Vagina (tissue), 2 donors: ENCODE measurements around the gene DPF3. TPM values are rescaled to one million over a fixed set of nuclear protein-coding genes. Genes with fewer than 3 reads are reported as not detected.

ENCODE experiments used
- DNase-seq, 2 donors: peaks; one replicate each; pipeline ENCODE4 v3.0.0-alpha.2; 2017; ENCODE audit errors: extremely low spot score in 2 of 2
- H3K27ac ChIP-seq: fragments of 200-600 bp; sonication (generic); one replicate; pipeline ENCODE4 v1.5.1; 2019
- H3K27me3 ChIP-seq: fragments of 200-600 bp; sonication (generic); one replicate; pipeline ENCODE4 v1.5.1; 2019
- H3K36me3 ChIP-seq, 2 donors: fragments of 200-600 bp; sonication (generic); one replicate each; pipeline ENCODE4 v1.5.1; 2017 to 2019
- H3K4me1 ChIP-seq: fragments of 200-600 bp; sonication (generic); one replicate; pipeline ENCODE4 v1.5.1; 2019
- H3K4me3 ChIP-seq, 2 donors: fragments of 200-600 bp; sonication (generic); 1 replicate in 1 of 2; 2 replicates in 1 of 2; pipeline ENCODE4 v1.5.1; 2016 to 2019
- H3K9me3 ChIP-seq: fragments of 200-600 bp; sonication (generic); one replicate; pipeline ENCODE4 v1.5.1; 2019
- POLR2A ChIP-seq, 2 donors: fragments of 450-650 bp; IDR thresholded peaks; one replicate each; pipeline ENCODE4 v1.6.1; 2017; ENCODE audit warnings: antibody characterized with exemption in 2 of 2, mild to moderate bottlenecking in 2 of 2, moderate library complexity in 2 of 2
- POLR2AphosphoS5 ChIP-seq, 2 donors: sonication (generic); formaldehyde crosslinking; IDR thresholded peaks; one replicate each; pipeline ENCODE4 v1.9.0; 2017; ENCODE audit warnings: antibody characterized with exemption in 2 of 2, mild to moderate bottlenecking in 2 of 2, low read depth in 1 of 2; ENCODE audit not compliant: insufficient read depth in 1 of 2
- intact Hi-C: fragments of 100-400 bp; cut with DNase I; formaldehyde crosslinking; loops from one replicate; pipeline ENCODE4 v1.15.1; 2023
- total RNA-seq: library from RNA; depleted of rRNA; stranded (reverse); fragments of >200 nt; gene quantifications from one replicate; pipeline ENCODE4 v1.2.3, GENCODE V29; 2016
- TF ChIP-seq, protein P1 (sequence below), 3 experiments: fragments of 450-650 bp in 2 of 3; fragments of 200-600 bp in 1 of 3; sonication (generic) in 1 of 3; IDR thresholded peaks; one replicate each; pipeline ENCODE4 v1.5.1; 2017 to 2019; ENCODE audit warnings: antibody characterized with exemption in 3 of 3, mild to moderate bottlenecking in 2 of 3, moderate library complexity in 2 of 3

Gene DPF3
- total RNA-seq, 1 donor from 2014 or later: not detected

DNA sequence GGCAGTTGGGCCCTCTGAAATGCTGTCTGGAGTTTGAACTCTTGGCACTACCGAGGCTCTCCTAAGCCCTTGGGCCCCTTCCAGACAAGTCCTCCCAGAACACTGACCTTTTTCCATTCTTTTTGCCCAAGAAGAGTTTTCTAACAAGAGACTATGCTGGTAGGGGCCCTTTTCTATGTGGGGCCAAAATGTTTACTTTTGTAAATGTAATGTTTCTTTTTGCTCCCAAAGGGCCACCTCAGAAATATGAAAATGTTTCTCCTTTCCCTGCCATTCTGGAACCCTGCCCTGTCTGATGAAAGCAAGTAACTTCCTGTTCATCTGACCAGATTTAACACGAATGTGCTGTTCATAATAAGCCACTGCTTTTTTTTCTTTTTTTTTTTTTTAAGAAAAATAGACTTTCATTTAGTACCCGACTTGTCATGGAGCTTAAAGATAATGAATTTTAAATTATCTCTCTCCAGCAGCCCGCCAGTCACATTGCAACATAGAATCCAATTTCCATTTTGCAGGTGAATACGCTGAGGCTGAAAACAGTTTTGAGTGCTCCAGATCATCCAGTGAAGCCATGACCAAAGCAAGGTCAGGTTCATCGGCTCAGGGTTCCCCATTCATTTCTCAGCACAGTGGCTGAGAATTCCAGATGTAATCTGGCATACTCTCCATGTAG is 169.9 kb downstream of the DPF3 start:
- H3K36me3 ChIP-seq: no peaks in the 10 kb centered on the region
- H3K4me1 ChIP-seq: no peaks in the 10 kb centered on the region
- no peak for DNase-seq
- H3K27ac ChIP-seq: no peak overlapping the region
- no peaks in the 10 kb centered on the region for H3K27me3 ChIP-seq
- intact Hi-C loops: no loop called here
- no peak overlapping the region for H3K4me3 ChIP-seq
- TF ChIP-seq POLR2AphosphoS5 (IDR thresholded peaks at IDR 0.05; ENCODE audit: insufficient read depth in 1 of 2, low read depth in 1 of 2) (no peak), POLR2A (IDR thresholded peaks at IDR 0.05) (no peak)
- TF ChIP-seq, protein P1, sequence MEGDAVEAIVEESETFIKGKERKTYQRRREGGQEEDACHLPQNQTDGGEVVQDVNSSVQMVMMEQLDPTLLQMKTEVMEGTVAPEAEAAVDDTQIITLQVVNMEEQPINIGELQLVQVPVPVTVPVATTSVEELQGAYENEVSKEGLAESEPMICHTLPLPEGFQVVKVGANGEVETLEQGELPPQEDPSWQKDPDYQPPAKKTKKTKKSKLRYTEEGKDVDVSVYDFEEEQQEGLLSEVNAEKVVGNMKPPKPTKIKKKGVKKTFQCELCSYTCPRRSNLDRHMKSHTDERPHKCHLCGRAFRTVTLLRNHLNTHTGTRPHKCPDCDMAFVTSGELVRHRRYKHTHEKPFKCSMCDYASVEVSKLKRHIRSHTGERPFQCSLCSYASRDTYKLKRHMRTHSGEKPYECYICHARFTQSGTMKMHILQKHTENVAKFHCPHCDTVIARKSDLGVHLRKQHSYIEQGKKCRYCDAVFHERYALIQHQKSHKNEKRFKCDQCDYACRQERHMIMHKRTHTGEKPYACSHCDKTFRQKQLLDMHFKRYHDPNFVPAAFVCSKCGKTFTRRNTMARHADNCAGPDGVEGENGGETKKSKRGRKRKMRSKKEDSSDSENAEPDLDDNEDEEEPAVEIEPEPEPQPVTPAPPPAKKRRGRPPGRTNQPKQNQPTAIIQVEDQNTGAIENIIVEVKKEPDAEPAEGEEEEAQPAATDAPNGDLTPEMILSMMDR (IDR thresholded peaks at IDR 0.05): no peak
- H3K9me3 ChIP-seq: no peaks in the 10 kb centered on the region

GRCh38 chr14:72722201-72722785 is 171.6 kb downstream of the DPF3 start:
- DNase-seq: no peak
- no peaks in the 10 kb centered on the region for H3K27me3 ChIP-seq
- no peaks in the 10 kb centered on the region for H3K36me3 ChIP-seq
- H3K9me3 ChIP-seq: no peaks in the 10 kb centered on the region
- no peak overlapping the region for H3K4me3 ChIP-seq
- no peak overlapping the region for H3K27ac ChIP-seq
- intact Hi-C loops: no loop called here
- no peaks in the 10 kb centered on the region for H3K4me1 ChIP-seq
- TF ChIP-seq POLR2AphosphoS5 (IDR thresholded peaks at IDR 0.05; ENCODE audit: insufficient read depth in 1 of 2, low read depth in 1 of 2) (no peak), POLR2A (IDR thresholded peaks at IDR 0.05) (no peak)
- TF ChIP-seq, protein P1 (IDR thresholded peaks at IDR 0.05): no peak

- intact Hi-C loops: no loop called here
- H3K36me3 ChIP-seq: no peaks in the 10 kb centered on the region
Observed at GRCh38 chr14:72721083-72721482, 172.8 kb downstream of the DPF3 start.

DNA sequence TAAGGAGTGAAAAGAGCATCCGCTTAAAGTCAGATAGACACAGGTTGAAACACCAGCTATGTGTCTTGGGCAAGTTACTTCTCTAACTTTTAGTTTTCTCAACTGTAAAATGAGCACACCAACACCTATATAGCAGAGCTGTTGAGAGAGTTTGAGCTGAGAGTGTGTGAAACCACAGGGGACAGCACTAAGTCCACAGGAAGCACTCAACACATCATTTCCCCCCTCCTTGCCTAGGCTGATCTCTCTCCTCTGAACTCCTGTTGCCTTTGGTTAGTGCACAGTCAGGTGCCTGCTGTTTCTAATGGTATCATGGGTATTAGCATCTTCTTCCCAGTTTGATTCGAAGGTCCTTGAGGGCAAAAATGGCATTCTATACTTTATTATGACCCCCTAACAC is 176.7 kb downstream of the DPF3 start:
- Histone ChIP-seq H3K4me3 (no peak overlapping the region), H3K27me3 (no peaks in the 10 kb centered on the region), H3K4me1 (no peaks in the 10 kb centered on the region), H3K9me3 (no peaks in the 10 kb centered on the region), H3K27ac (no peak overlapping the region), H3K36me3 (no peaks in the 10 kb centered on the region)
- TF ChIP-seq POLR2AphosphoS5 (IDR thresholded peaks at IDR 0.05; ENCODE audit: insufficient read depth in 1 of 2, low read depth in 1 of 2): no peak
- TF ChIP-seq, protein P1 (IDR thresholded peaks at IDR 0.05): no peak
- TF ChIP-seq POLR2A (IDR thresholded peaks at IDR 0.05): no peak
- intact Hi-C loops: no loop called here
- no peak for DNase-seq

More at GRCh38 chr14:72721083-72721482, 172.8 kb downstream of the DPF3 start:
- no peak overlapping the region for H3K27ac ChIP-seq
- H3K9me3 ChIP-seq: no peaks in the 10 kb centered on the region
- H3K4me3 ChIP-seq: no peak overlapping the region
- no peaks in the 10 kb centered on the region for H3K4me1 ChIP-seq
- TF ChIP-seq, protein P1 (IDR thresholded peaks at IDR 0.05): no peak
- TF ChIP-seq POLR2AphosphoS5 (IDR thresholded peaks at IDR 0.05; ENCODE audit: insufficient read depth in 1 of 2, low read depth in 1 of 2) (no peak), POLR2A (IDR thresholded peaks at IDR 0.05) (no peak)
- no peak for DNase-seq
- no peaks in the 10 kb centered on the region for H3K27me3 ChIP-seq

GRCh38 chr14:72716476-72716875 is 177.4 kb downstream of the DPF3 start:
- no peak overlapping the region for H3K27ac ChIP-seq
- intact Hi-C loops: no loop called here

More at GRCh38 chr14:72716476-72716875, 177.4 kb downstream of the DPF3 start:
- no peaks in the 10 kb centered on the region for H3K9me3 ChIP-seq
- TF ChIP-seq POLR2A (IDR thresholded peaks at IDR 0.05) (no peak), POLR2AphosphoS5 (IDR thresholded peaks at IDR 0.05; ENCODE audit: insufficient read depth in 1 of 2, low read depth in 1 of 2) (no peak)
- TF ChIP-seq, protein P1 (IDR thresholded peaks at IDR 0.05): no peak
- DNase-seq: no peak
- no peaks in the 10 kb centered on the region for H3K36me3 ChIP-seq
- no peaks in the 10 kb centered on the region for H3K4me1 ChIP-seq
- H3K27me3 ChIP-seq: no peaks in the 10 kb centered on the region
- no peak overlapping the region for H3K4me3 ChIP-seq
